OCI-LY3 (cell line): ENCODE data around the gene NOL4L.

Experiments
- H2AFZ ChIP-seq: fragments of 200-600, 300-600 bp; shearing (Covaris generic); 2 replicates; pipeline ENCODE4 v1.6.0; 2014; ENCODE audit warnings: antibody characterized with exemption, low read depth, low read length
- H3K27ac ChIP-seq: fragments of 200-600, 300-600 bp; sonication (generic); 2 replicates; pipeline ENCODE4 v1.5.1; 2014; ENCODE audit warnings: mild to moderate bottlenecking, low read length, moderate library complexity, mixed read lengths
- H3K27me3 ChIP-seq: fragments of 200-600, 300-600 bp; sonication (generic); 2 replicates; pipeline ENCODE4 v1.6.1; 2014; ENCODE audit warnings: low read depth, low read length, mixed read lengths
- H3K36me3 ChIP-seq: fragments of 200-600, 300-600 bp; sonication (generic); replicated peaks from 2 replicates; pipeline ENCODE3; 2014; ENCODE audit warnings: low read depth, low read length, mixed read lengths
- H3K4me1 ChIP-seq: fragments of 300-600, 200-600 bp; sonication (generic); 2 replicates; pipeline ENCODE4 v1.6.1; 2014; ENCODE audit warnings: low read length, mixed read lengths
- H3K4me2 ChIP-seq: fragments of 200-600, 300-600 bp; sonication (generic); 2 replicates; pipeline ENCODE4 v1.6.1; 2014; ENCODE audit warnings: low read length, mixed read lengths
- H3K4me3 ChIP-seq: fragments of 300-600, 200-600 bp; sonication (generic); 2 replicates; pipeline ENCODE4 v1.5.1; 2014; ENCODE audit warnings: antibody characterized with exemption, mild to moderate bottlenecking, low read length, moderate library complexity
- H3K79me2 ChIP-seq: fragments of 300-600, 200-600 bp; shearing (Covaris generic); 2 replicates; pipeline ENCODE4 v1.6.1; 2014; ENCODE audit warnings: mild to moderate bottlenecking, low read length, mixed read lengths
- H3K9ac ChIP-seq: fragments of 300-600, 200-600 bp; shearing (Covaris generic); 2 replicates; pipeline ENCODE4 v1.6.0; 2014; ENCODE audit warnings: mild to moderate bottlenecking, low read length, moderate library complexity
- H3K9me3 ChIP-seq: fragments of 200-600, 300-600 bp; shearing (Covaris generic); 2 replicates; pipeline ENCODE4 v1.6.1; 2014; ENCODE audit warnings: low read length, mixed read lengths; ENCODE audit not compliant: insufficient read depth
- H4K20me1 ChIP-seq: fragments of 200-600, 300-600 bp; sonication (generic); 2 replicates; pipeline ENCODE4 v1.6.1; 2016; ENCODE audit warnings: low read length, mixed read lengths; ENCODE audit not compliant: insufficient read depth
- EZH2phosphoT487 ChIP-seq: fragments of 200-600 bp; shearing (Covaris generic); IDR thresholded peaks from 2 replicates; pipeline ENCODE4 v1.6.1; 2018; ENCODE audit warnings: antibody characterized with exemption, mixed run types, low read depth
- TF ChIP-seq, protein P1 (sequence below): fragments of 200-600, 300-600 bp; sonication (generic); IDR thresholded peaks from 2 replicates; pipeline ENCODE4 v1.5.1; 2014; ENCODE audit warnings: antibody characterized with exemption, low read length, low read depth

Gene NOL4L

DNA sequence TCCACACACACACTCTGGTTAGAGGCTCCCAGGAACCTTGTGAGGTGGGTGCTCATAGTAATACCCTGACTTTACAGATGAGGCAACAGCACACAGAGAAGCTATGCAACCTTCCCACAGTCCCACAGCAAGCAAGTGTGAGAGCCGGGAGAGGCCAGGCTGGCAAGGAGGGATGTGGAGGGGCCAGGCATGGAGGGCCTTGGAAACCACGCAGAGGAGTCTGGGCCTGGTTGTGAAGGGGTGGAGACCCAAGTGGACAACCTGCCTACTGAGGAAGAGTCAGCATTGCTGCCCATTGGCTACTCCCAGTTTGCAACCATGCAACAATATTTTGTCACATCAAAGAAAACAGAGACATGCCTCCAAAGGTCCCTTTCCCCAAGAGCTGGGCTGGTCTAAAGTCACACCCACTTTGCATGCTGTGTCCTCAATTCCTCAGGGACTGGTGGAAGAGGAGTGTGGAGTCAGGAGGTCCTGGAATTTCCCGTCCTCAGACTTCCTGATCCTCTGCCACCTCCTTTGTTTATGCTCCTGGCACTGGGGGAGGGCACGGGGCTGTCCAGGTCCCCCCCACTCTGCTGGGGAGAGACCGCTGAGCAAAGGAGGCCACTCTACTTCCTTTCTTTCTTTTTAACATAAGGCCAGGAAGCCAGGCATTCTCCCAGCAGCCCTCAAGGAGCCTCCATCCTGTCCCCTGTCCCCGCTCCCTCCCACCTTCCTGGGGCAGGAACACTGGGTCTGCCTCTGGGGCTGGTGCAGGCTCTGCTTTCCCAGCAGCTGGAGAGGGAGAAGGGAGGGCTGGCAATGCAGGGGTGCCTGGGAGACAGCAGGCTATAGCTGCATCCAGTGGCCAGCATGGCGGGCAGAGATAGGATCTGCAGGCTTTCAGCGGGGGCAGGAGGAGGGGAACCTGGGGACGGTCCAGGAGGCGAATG, 68.3 kb downstream of the NOL4L start:
- H3K27ac ChIP-seq, result no peak overlapping the region
- H3K27me3 ChIP-seq, result peaks cover 22% of the 10 kb centered on the region; the same call in 1 of the 2 replicates
- peaks cover 4% of the 10 kb centered on the region; the same call in 1 of the 2 replicates for H3K4me1 ChIP-seq
- no peaks in the 10 kb centered on the region for H4K20me1 ChIP-seq
- H3K9me3 ChIP-seq, result no peaks in the 10 kb centered on the region
- H2AFZ ChIP-seq, result no peak overlapping the region
- H3K4me3 ChIP-seq, result no peak overlapping the region
- H3K36me3 ChIP-seq, result no peaks in the 10 kb centered on the region
- no peak overlapping the region for H3K9ac ChIP-seq
- TF ChIP-seq, protein P1, sequence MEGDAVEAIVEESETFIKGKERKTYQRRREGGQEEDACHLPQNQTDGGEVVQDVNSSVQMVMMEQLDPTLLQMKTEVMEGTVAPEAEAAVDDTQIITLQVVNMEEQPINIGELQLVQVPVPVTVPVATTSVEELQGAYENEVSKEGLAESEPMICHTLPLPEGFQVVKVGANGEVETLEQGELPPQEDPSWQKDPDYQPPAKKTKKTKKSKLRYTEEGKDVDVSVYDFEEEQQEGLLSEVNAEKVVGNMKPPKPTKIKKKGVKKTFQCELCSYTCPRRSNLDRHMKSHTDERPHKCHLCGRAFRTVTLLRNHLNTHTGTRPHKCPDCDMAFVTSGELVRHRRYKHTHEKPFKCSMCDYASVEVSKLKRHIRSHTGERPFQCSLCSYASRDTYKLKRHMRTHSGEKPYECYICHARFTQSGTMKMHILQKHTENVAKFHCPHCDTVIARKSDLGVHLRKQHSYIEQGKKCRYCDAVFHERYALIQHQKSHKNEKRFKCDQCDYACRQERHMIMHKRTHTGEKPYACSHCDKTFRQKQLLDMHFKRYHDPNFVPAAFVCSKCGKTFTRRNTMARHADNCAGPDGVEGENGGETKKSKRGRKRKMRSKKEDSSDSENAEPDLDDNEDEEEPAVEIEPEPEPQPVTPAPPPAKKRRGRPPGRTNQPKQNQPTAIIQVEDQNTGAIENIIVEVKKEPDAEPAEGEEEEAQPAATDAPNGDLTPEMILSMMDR, result no peak
- no peak for TF ChIP-seq EZH2phosphoT487
- H3K4me2 ChIP-seq, result no peak overlapping the region
- H3K79me2 ChIP-seq, result no peaks in the 10 kb centered on the region

GRCh38 chr20:32515631-32516101, 69.5 kb downstream of the NOL4L start:
- Histone ChIP-seq H2AFZ (no peak overlapping the region), H3K9ac (no peak overlapping the region), H4K20me1 (no peaks in the 10 kb centered on the region), H3K36me3 (no peaks in the 10 kb centered on the region), H3K27ac (no peak overlapping the region), H3K9me3 (no peaks in the 10 kb centered on the region), H3K79me2 (no peaks in the 10 kb centered on the region), H3K4me3 (no peak overlapping the region), H3K4me2 (no peak overlapping the region), H3K4me1 (peaks cover 3% of the 10 kb centered on the region; the same call in 1 of the 2 replicates), H3K27me3 (peaks cover 20% of the 10 kb centered on the region; the same call in 1 of the 2 replicates)
- TF ChIP-seq, protein P1, result no peak
- no peak for TF ChIP-seq EZH2phosphoT487

GRCh38 chr20:32514760-32515159, 70.4 kb downstream of the NOL4L start:
- H2AFZ ChIP-seq, result no peak overlapping the region
- no peaks in the 10 kb centered on the region for H3K79me2 ChIP-seq
- H3K27me3 ChIP-seq, result peaks cover 24% of the 10 kb centered on the region; the same call in 1 of the 2 replicates
- H3K4me1 ChIP-seq, result no peaks in the 10 kb centered on the region
- TF ChIP-seq, protein P1, result no peak
- H3K9me3 ChIP-seq, result no peaks in the 10 kb centered on the region
- H3K36me3 ChIP-seq, result no peaks in the 10 kb centered on the region
- H3K4me3 ChIP-seq, result no peak overlapping the region
- no peak overlapping the region for H3K4me2 ChIP-seq
- H3K9ac ChIP-seq, result no peak overlapping the region
- no peaks in the 10 kb centered on the region for H4K20me1 ChIP-seq
- no peak overlapping the region for H3K27ac ChIP-seq

DNA sequence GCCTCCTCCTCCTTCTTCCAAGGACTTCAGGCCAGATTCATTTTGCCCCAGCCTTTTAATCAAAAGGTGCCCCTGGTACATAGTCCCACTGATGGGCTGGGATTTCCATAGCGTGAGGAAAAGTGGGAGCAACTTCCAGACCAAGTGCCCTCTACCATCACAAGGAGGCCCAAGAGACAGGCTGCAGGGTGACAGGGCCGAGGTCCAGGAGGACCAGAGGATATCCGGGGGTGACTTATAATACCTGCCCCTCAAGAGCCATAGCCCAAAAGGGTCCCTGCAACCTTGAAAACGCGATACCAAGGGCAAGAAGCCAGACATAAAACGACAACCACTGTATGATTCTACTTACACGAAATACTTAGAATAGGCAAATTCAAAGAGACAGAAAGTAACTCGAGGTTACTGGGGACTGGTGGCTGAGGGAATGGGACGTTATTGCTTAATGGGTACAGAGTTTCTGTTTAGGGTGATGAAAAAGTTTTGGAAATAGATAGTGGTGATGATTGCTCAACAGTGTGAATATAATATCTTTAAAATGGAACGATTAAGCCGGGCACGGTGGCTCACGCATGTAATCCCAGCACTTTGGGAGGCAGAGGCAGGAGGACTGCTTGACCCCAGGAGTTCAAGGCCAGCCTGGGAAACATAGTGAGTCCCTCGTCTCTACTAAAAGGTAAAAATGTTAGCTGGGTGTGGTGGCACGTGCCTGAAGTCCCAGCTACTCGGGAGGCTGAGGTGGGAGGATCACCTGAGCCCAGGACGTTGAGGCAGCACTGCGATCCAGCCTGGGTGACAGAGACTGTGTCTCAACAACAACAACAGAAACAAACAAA, 71.9 kb downstream of the NOL4L start:
- no peaks in the 10 kb centered on the region for H3K79me2 ChIP-seq
- no peaks in the 10 kb centered on the region for H4K20me1 ChIP-seq
- H2AFZ ChIP-seq, result no peak overlapping the region
- peaks cover 26% of the 10 kb centered on the region; the same call in 1 of the 2 replicates for H3K27me3 ChIP-seq
- no peaks in the 10 kb centered on the region for H3K4me1 ChIP-seq
- H3K27ac ChIP-seq, result no peak overlapping the region
- no peaks in the 10 kb centered on the region for H3K9me3 ChIP-seq
- no peak overlapping the region for H3K4me2 ChIP-seq
- no peaks in the 10 kb centered on the region for H3K36me3 ChIP-seq
- no peak overlapping the region for H3K4me3 ChIP-seq
- no peak overlapping the region for H3K9ac ChIP-seq
- TF ChIP-seq EZH2phosphoT487, result no peak
- TF ChIP-seq, protein P1, result no peak
